Activated naive CD4-positive, alpha-beta T cell treated with anti-CD3 and anti-CD28 coated beads, Interleukin-2, amount 10 ng/mL, durations not matched to agents 7 days and 5 days (primary cell): ENCODE measurements around the gene PRSS33.

ENCODE experiments used
- CTCF ChIA-PET: fragments of 350-600 bp; sonication (Branson Sonifier 250); formaldehyde crosslinking; loops from one replicate; lab custom pipeline; 2021; ENCODE audit warnings: antibody characterized with exemption; lab: Charles Lee
- DNase-seq: peaks from one replicate; pipeline ENCODE4 v3.0.0-alpha.2; 2020
- H3K27ac Mint-ChIP-seq: one replicate; pipeline ENCODE4 v1.8.0; 2021; ENCODE audit warnings: mild to moderate bottlenecking, moderate library complexity, mixed read lengths
- H3K27me3 Mint-ChIP-seq: one replicate; pipeline ENCODE4 v1.8.0; 2021; ENCODE audit warnings: mild to moderate bottlenecking, mixed read lengths
- H3K36me3 Mint-ChIP-seq: one replicate; pipeline ENCODE4 v1.8.0; 2021; ENCODE audit warnings: mixed read lengths
- H3K4me1 Mint-ChIP-seq: one replicate; pipeline ENCODE4 v1.8.0; 2021; ENCODE audit warnings: mixed read lengths
- H3K4me3 Mint-ChIP-seq: one replicate; pipeline ENCODE4 v1.8.0; 2021; ENCODE audit warnings: mild to moderate bottlenecking, moderate library complexity, mixed read lengths
- H3K9me3 Mint-ChIP-seq: one replicate; pipeline ENCODE4 v1.8.0; 2021; ENCODE audit warnings: mixed read lengths

The PRSS33 gene

DNA sequence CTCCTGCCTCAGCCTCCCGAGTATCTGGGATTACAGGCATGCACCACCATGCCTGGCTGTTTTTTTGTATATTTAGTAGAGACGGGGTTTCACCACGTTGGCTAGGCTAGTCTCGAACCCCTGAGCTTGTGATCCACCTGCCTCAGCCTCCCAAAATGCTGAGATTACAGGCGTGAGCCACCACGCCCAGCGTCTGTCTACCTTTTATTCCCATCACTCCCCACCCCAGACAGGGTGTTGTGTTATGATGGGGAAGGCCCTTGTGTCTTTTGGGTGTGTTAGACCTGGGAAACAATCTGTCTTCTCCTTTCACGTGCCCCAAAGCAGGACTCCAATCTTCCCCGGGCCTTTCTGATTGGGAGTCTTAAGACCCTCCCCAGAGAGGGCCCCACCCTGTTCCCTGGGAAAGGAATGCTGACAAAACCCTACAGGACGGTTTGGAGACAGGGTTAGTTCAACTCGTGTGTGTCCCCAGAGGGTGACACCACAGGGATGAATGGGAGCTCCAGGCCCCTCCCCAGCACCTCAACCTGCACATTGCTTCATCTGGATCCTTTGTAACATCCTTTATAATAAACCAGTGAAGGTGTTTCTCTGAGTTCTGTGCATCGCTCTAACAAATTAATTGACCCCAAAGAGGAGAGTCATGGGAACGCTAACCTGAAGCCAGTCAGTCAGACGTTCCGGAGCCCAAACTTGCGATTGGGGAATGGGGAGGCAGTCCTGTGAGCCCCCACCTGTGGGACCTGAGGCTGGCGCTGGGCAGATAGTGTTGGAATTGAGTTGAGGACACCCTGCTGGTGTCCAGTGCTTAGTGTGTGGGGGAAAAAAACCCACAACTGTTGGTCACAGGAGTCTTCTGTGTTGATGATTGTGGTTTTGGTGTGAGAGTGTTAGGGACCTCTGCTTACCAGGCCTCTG lies 7.1 kb downstream of the PRSS33 start:
- Mint-ChIP-seq H3K4me1 (peaks cover 37% of the 10 kb centered on the region), H3K36me3 (peaks cover 2% of the 10 kb centered on the region), H3K9me3 (no peaks in the 10 kb centered on the region), H3K27me3 (peaks cover 15% of the 10 kb centered on the region), H3K4me3 (peak overlapping the region; percentile 21), H3K27ac (peak overlapping the region; percentile 37)
- CTCF ChIA-PET, result no interaction called here
- peak; percentile 19 for DNase-seq

DNA sequence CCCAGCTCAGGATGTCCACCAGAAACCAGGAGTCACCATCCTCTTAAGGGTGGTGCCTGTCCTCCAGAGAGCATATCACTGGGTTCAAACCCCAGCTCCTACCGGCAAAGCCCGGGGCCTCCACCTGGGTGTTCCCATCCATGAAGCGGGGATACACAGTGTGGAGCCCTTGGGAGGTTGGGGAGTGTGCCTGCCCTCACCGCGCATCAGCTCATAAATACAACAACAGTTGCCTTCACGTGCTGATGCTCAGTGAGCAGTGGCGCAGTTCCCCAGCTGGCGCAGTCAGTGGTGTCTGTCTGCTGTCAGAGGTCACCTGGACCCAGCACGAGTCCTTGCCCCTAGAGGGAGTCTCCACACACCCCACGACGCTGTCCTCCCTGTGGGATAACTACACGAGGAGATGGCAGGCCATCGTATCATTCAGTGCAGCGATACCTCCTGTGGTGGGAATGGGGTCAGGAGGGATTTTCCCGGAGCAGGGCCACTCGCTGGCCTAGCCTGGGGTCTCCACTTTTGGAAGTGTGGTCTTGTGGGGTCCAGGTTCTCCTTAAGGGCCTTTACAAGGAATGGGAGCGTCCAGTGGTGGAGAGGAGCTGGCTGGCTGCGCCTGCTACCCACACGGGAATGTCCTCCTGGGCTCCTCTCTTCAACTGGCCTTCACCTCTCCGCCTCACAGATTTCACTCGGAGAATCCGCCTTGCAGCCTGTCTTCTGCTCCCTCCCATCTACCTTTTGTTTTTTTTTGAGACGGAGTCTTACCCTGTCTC lies 8.0 kb downstream of the PRSS33 start:
- CTCF ChIA-PET, result interaction anchor here (1.2 kb wide), 1 partner anchor 89 kb away, joined by 3 read pairs; no protein-coding TSS in a partner anchor

DNA sequence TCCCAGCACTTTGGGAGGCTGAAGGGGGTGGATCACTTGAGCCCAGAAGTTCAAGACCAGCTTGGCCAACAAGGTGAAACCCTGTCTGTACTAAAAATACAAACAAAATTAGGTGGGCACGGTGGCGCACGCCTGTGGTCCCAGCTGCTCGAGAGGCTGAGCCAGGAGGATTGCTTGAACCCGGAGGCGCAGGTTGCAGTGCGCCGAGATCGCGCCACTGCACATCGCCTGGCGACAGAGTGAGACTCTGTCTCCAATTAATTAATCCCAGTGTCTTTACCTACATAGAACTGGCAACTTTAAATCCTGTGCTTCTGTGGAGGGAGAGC lies 8.8 kb downstream of the PRSS33 start:
- CTCF ChIA-PET, result interaction anchor here (1.2 kb wide), 1 partner anchor 90 kb away, joined by 3 read pairs; no protein-coding TSS in a partner anchor
- H3K27ac Mint-ChIP-seq, result peak overlapping the region; percentile 97

More for the DNA sequence above, 8.0 kb downstream of the PRSS33 start:
- DNase-seq, result peak; percentile 19
- Mint-ChIP-seq H3K27ac (peak overlapping the region; percentile 34), H3K36me3 (peaks cover 6% of the 10 kb centered on the region), H3K9me3 (no peaks in the 10 kb centered on the region), H3K4me3 (peak overlapping the region; percentile 84), H3K4me1 (peaks cover 34% of the 10 kb centered on the region), H3K27me3 (peaks cover 6% of the 10 kb centered on the region)

DNA sequence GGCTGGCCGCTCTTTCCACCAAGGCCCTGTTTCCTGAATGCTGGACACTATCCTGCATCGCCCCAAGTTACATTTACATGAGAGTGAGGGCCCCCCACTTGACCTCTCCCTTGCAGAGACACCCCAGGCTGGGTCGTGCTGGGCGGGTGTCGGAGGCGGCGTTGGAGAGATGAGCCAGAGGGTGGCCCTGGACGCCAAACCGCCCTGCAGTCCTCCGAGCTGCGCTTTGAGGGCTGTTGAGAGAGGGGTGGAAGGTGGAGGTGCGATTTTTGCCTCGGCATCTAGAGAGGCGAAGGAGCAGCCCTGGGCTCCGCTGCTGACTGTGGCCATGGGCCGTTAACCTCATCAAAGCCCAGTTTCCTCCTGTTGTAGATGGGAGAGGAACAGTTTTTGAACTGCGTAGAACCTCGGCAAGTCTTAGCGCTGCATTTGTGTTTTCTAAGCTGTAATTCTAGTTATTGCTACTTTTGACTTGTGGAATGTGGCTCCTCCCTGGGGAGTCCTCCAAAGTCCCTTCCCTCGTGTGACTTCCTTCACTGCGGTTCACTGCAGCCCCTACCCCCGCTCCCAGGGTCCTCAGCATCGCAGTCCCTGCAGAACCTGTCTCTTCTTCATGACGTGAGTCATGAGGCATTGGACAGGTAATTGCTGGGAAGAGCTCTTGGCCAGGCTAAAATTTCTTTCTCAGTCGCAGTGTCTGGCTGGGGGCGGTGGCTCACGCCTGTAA lies 9.3 kb downstream of the PRSS33 start:
- CTCF ChIA-PET, result interaction anchor here (1.0 to 1.2 kb wide), 2 partner anchors 24 to 90 kb away, joined by 3 read pairs; no protein-coding TSS in a partner anchor
- Mint-ChIP-seq H3K4me1 (peaks cover 34% of the 10 kb centered on the region), H3K4me3 (peak overlapping the region; percentile 84), H3K27ac (peak overlapping the region; percentile 97), H3K36me3 (peaks cover 8% of the 10 kb centered on the region), H3K27me3 (no peaks in the 10 kb centered on the region), H3K9me3 (no peaks in the 10 kb centered on the region)
- DNase-seq, result peak; percentile 46

More for the DNA sequence above, 8.8 kb downstream of the PRSS33 start:
- Mint-ChIP-seq H3K4me1 (peaks cover 34% of the 10 kb centered on the region), H3K9me3 (no peaks in the 10 kb centered on the region), H3K36me3 (peaks cover 6% of the 10 kb centered on the region), H3K4me3 (peak overlapping the region; percentile 84), H3K27me3 (no peaks in the 10 kb centered on the region)
- no peak for DNase-seq

DNA sequence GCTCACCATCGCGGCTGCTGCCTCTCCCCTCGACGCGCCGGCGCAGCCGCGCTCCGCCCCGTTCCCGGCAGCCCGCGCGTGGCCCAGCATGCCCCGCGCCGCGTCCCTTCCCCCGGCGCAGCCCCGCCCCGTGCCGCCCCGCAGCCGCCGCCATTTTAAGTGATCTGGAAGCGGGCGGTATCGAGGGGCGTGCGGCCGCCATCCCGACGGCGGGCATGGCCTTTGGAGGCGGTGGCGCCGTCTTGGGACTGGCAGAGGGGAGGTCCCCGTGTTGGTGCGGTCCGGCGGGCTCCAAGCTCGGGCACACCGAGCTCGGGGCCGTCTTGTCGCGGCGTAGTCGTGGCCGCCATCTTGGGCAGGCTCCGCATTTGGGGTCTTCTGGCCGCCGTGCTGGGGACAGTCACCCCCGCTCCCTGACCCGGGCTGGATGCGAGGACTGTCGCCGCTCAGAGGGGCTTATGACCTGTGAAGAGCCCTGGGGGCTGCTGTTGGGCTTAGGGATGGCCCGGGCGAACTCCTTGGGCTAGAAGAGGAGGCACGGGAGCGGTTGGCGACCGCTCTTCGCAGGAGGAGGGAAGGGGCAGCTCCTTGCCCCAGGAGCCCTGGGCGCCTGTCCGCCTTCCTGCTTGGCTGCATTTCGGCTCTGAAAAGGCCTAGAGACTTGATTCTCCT lies 10.0 kb downstream of the PRSS33 start, which contains the start of gene ELOB:
Gene ELOB (minus strand): TSS at position 50 of the 672 bp plus-strand sequence. CDS start 41 bp downstream, at position 9.
- DNase-seq, result peak; percentile 92
- Mint-ChIP-seq H3K36me3 (peaks cover 13% of the 10 kb centered on the region), H3K27me3 (no peaks in the 10 kb centered on the region), H3K4me1 (peaks cover 38% of the 10 kb centered on the region), H3K27ac (peak within 1 kb of the TSS; percentile 97), H3K4me3 (peak within 1 kb of the TSS; percentile 84), H3K9me3 (no peaks in the 10 kb centered on the region)
- CTCF ChIA-PET, result interaction anchor here (1.0 kb wide), 1 partner anchor 24 kb away, joined by 3 read pairs; no protein-coding TSS in a partner anchor

DNA sequence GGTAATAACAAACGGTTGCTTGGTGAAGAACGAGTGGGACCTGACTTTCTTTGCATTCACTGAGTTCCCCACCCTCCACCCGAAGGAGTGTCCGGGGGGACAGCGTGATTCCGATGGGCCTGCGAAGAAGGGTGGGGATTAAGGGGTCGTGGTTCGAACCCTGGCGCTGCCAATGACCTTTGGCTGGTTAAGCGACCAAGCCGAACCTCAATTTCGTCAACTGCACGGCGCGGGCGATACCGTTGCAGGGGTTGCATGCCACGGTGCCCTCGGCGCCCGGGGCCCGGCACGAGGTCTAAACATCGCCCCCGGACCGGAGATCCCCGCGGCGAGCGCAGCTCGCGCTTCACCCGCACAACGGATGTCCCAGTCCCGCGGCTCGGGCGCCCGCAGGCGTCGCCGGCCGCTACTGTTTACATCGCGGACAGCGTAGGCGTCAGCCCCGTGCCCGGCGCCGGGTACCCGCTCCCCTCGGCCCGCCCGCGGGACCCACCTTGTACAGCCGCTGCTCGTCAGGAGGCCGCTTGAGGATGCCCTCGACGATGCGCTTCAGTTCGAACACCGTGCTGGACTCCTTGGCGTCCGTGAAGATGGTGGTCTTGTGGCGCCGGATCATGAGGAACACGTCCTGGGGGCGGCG lies 10.7 kb downstream of the PRSS33 start:
- peaks cover 19% of the 10 kb centered on the region for H3K36me3 Mint-ChIP-seq
- peak overlapping the region; percentile 93 for H3K27ac Mint-ChIP-seq
- H3K9me3 Mint-ChIP-seq, result no peaks in the 10 kb centered on the region
- no peaks in the 10 kb centered on the region for H3K27me3 Mint-ChIP-seq
- H3K4me1 Mint-ChIP-seq, result peaks cover 41% of the 10 kb centered on the region
- DNase-seq, result peak; percentile 54
- CTCF ChIA-PET, result no interaction called here
- peak overlapping the region; percentile 84 for H3K4me3 Mint-ChIP-seq

DNA sequence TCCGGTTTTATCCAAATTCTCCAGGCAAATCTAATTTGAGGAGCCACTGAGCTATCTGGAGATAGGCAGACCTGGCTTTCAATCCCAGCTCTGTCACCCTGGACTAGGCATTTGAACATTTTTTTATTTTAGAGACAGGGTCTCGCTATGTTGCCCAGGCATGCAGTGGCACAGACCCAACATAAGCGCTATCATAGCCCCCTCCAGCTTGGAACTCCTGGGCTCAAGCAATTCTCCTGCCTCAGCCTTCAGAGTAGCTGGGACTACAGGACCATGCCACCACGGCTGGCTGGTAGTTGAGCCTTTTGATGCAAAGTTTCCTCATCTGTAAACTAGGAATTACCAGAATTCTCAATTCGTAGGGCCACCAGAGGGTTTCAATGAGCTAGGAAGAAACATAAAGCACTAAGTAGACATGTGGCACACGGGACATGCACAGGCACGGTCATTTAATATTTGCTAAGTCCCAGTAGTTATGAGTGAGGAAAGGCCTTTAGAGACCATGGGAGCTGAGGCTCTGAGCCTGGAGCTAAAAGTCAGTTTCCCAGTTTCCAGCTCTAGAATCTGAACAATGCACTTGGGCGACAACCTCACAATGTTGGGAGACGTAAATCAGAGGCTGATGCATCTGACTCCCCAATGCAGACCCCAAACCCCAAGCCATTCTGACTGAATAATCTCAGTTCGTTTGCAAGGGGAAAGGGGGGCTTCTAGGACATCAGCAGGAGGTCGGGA lies 11.4 kb downstream of the PRSS33 start:
- Mint-ChIP-seq H3K36me3 (peaks cover 20% of the 10 kb centered on the region), H3K4me1 (peaks cover 41% of the 10 kb centered on the region), H3K27me3 (no peaks in the 10 kb centered on the region), H3K9me3 (no peaks in the 10 kb centered on the region), H3K27ac (peak overlapping the region; percentile 93), H3K4me3 (peak overlapping the region; percentile 84)
- CTCF ChIA-PET, result no interaction called here
- DNase-seq, result no peak

DNA sequence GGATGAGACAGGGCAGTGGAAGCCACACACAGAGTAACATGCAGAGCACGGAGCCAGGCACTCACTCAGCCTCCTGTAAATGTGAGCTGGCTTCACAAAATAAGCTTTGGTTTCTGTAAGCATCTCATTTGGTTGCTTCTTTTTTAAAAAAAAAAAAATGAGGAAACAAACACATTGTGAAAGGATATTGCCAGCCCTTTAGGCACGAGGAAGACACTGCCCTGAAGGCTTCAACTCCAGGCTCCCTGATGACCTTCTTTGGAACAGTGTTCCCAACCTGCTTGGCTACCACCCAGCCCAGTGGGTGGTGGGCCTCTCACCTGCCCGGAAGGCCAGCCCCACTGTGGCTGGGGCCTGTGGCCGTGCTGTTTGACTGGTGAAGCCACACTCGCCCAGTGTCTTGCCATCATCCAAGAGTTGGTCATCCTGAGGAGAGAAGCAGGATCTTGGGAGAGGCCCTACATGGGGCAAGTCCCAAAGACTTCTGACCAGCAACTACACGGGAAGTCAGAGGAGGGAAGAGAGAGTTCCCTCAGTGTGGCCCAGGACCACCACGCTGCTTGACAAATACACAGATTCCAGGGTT lies 12.1 kb downstream of the PRSS33 start:
- peaks cover 40% of the 10 kb centered on the region for H3K4me1 Mint-ChIP-seq
- no peak for DNase-seq
- H3K36me3 Mint-ChIP-seq, result peaks cover 25% of the 10 kb centered on the region
- H3K27ac Mint-ChIP-seq, result peak overlapping the region; percentile 42
- H3K9me3 Mint-ChIP-seq, result no peaks in the 10 kb centered on the region
- H3K4me3 Mint-ChIP-seq, result peak overlapping the region; percentile 84
- no peaks in the 10 kb centered on the region for H3K27me3 Mint-ChIP-seq
- CTCF ChIA-PET, result no interaction called here

DNA sequence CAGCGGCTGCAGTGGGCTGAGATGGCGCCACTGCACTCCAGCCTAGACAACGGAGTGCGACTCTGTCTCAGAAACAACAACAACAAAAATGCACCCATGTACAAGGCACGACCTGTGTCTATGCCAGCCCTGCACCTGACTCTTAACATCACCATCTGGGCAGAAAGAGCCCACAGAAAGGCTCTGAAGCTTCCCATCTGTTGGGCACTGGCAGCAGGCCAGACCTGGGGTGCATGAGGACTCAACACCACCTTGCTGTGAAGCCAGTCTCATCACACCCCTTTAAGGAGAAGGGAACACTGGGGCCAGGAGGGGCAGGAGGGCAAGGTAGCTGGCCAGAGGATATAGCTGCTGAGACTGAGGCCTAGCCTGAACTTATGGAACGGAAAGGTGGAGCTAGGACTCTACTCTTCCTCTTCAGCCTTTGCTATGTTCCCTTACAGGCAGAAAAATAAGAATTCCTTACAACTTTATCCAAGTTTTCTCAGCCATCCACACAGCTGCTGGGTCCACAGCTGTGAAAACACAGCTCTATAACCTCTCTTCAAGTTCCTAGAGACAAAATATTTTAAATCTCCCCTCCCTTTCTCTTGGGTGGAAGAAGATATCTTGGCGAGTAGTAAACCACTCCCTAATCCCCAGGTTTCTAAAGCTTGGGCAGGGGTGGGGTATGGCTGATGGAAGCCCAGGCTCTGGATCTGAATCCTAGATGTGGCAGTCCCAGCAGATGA lies 13.0 kb downstream of the PRSS33 start:
- H3K9me3 Mint-ChIP-seq, result no peaks in the 10 kb centered on the region
- no peaks in the 10 kb centered on the region for H3K27me3 Mint-ChIP-seq
- no peak for DNase-seq
- H3K27ac Mint-ChIP-seq, result no peak overlapping the region
- CTCF ChIA-PET, result no interaction called here
- H3K4me3 Mint-ChIP-seq, result no peak overlapping the region
- peaks cover 32% of the 10 kb centered on the region for H3K36me3 Mint-ChIP-seq
- H3K4me1 Mint-ChIP-seq, result peaks cover 35% of the 10 kb centered on the region

DNA sequence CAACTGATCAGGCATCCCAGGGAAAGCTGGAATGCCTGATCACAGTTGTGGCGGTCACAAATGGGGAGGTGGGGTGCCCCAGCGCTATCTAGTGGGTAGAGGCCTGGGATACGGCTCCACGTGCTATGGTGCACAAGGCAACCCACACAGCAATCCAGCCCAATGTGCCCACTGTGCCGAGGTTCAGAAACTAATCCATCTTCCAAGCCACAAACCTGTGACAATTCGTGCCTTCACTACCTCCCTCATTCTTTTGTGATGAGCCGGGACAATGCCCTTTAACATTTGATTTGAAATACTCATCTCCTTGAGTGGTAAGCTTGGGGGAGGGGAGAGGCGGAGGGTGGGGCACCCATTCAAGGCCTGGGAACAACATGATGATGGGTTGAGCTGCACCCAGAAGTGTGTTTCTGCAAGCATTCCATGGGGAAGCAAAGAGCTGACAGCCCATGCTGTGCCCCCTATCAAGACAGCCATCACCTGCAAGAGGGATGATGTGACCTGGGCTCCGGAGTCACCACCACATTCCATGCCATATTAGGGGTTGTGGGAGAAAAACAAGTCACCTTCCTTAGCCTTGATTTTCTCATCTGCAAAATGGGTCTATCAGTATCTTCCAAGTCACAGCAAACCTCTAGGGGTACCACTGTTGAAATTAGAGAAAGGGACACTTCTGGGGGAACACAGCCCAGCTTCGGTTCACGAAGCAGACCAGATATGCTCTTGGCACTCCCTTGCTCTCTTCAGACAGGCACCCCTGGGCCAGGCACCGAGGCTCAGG lies 14.0 kb downstream of the PRSS33 start:
- DNase-seq, result no peak
- Mint-ChIP-seq H3K27me3 (no peaks in the 10 kb centered on the region), H3K27ac (no peak overlapping the region), H3K4me1 (peaks cover 29% of the 10 kb centered on the region), H3K4me3 (no peak overlapping the region), H3K36me3 (peaks cover 40% of the 10 kb centered on the region), H3K9me3 (no peaks in the 10 kb centered on the region)
- CTCF ChIA-PET, result interaction anchor here (0.6 kb wide), 1 partner anchor 8 kb away, joined by 3 read pairs; no protein-coding TSS in a partner anchor
